ENCODE measurements around the gene PTGIS. TPM values are rescaled to one million over a fixed set of nuclear protein-coding genes. Genes with fewer than 3 reads are reported as not detected.

The PTGIS gene
- total RNA-seq, 6 experiments from 2014 or later, result 0.05 TPM; not detected in 5

- Mint-ChIP-seq H3K36me3 (ENCODE audit: low read depth) (no peaks in the 10 kb centered on the region), H3K9me3 (peaks cover 5% of the 10 kb centered on the region; the same call in 1 of the 2 replicates), H3K4me1 (ENCODE audit: low read depth) (no peaks in the 10 kb centered on the region), H3K27ac (no peak overlapping the region), H3K27me3 (ENCODE audit: insufficient read depth) (peaks cover 33% of the 10 kb centered on the region), H3K4me3 (no peak overlapping the region)
- no peak for TF ChIP-seq CTCF (IDR thresholded peaks at IDR 0.05)
- no peak for DNase-seq
Observed at GRCh38 chr20:49501917-49502316, 66.0 kb downstream of the PTGIS start.

DNA sequence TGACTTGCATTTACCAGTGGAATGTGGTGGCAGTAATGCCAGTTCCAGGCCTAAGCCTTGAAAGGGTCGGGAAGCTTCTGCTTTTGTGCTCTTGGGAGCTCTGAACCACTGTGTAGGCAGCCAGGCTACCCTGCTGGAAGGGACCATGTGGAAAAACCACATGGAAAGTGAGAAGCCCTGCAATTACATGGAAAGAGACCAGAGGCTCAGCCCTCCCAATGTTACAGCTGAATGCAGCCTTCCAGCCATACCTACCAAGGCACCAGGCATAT is 70.6 kb downstream of the PTGIS start:
- Mint-ChIP-seq H3K4me3 (no peak overlapping the region), H3K4me1 (ENCODE audit: low read depth) (no peaks in the 10 kb centered on the region), H3K36me3 (ENCODE audit: low read depth) (no peaks in the 10 kb centered on the region), H3K27ac (no peak overlapping the region), H3K27me3 (ENCODE audit: insufficient read depth) (peaks cover 18% of the 10 kb centered on the region), H3K9me3 (peaks cover 5% of the 10 kb centered on the region; the same call in 1 of the 2 replicates)
- no peak for DNase-seq
- TF ChIP-seq CTCF (IDR thresholded peaks at IDR 0.05), result no peak

GRCh38 chr20:49496553-49497397 is 71.2 kb downstream of the PTGIS start:
- H3K27ac Mint-ChIP-seq, result no peak overlapping the region
- H3K4me3 Mint-ChIP-seq, result no peak overlapping the region
- H3K9me3 Mint-ChIP-seq, result peaks cover 5% of the 10 kb centered on the region; the same call in 1 of the 2 replicates
- no peaks in the 10 kb centered on the region for H3K36me3 Mint-ChIP-seq (ENCODE audit: low read depth)
- TF ChIP-seq CTCF (IDR thresholded peaks at IDR 0.05), result no peak
- H3K4me1 Mint-ChIP-seq (ENCODE audit: low read depth), result no peaks in the 10 kb centered on the region
- peaks cover 18% of the 10 kb centered on the region for H3K27me3 Mint-ChIP-seq (ENCODE audit: insufficient read depth)
- DNase-seq, result no peak

DNA sequence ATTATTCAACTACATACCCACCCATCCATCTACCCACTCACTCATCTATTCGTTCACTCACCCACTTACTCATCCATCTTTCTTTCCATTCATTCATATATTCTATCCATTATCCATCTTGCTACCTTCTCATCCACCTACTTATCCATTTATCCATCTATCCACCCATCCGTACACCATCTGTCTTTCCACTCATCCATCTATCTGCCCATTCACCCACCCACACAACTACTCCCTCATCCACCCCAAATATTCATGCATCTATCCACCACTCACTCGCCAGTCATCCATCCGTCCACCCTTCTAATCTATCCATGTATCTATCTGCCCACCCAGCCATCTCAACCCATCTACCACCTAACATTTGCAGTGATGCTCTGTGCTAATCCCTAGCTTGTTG is 71.9 kb downstream of the PTGIS start:
- no peak for TF ChIP-seq CTCF (IDR thresholded peaks at IDR 0.05)
- Mint-ChIP-seq H3K9me3 (peaks cover 5% of the 10 kb centered on the region; the same call in 1 of the 2 replicates), H3K4me1 (ENCODE audit: low read depth) (no peaks in the 10 kb centered on the region), H3K27ac (no peak overlapping the region), H3K36me3 (ENCODE audit: low read depth) (no peaks in the 10 kb centered on the region), H3K4me3 (no peak overlapping the region), H3K27me3 (ENCODE audit: insufficient read depth) (peaks cover 18% of the 10 kb centered on the region)
- DNase-seq, result no peak

GRCh38 chr20:49490689-49491088 is 77.2 kb downstream of the PTGIS start:
- Mint-ChIP-seq H3K4me3 (no peak overlapping the region), H3K27me3 (ENCODE audit: insufficient read depth) (peaks cover 11% of the 10 kb centered on the region), H3K4me1 (ENCODE audit: low read depth) (no peaks in the 10 kb centered on the region), H3K36me3 (ENCODE audit: low read depth) (no peaks in the 10 kb centered on the region), H3K9me3 (no peaks in the 10 kb centered on the region), H3K27ac (no peak overlapping the region)
- DNase-seq, result no peak
- no peak for TF ChIP-seq CTCF (IDR thresholded peaks at IDR 0.05)

Data from HFFc6 (cell line).